GM19395 (cell line): Measurements from ENCODE around the gene PDZD11.
"Not testable (repeated sequence)": the region's sequence is repeated elsewhere in the genome, so short reads cannot be mapped to it uniquely, and the experiment has no call there.

ENCODE experiments used
- ATAC-seq: cut with Tn5 transposase; IDR thresholded peaks from one replicate; pipeline ENCODE4 v1.9.1; 2021; ENCODE audit warnings: mild to moderate bottlenecking, moderate library complexity; ENCODE audit not compliant: unreplicated experiment

The PDZD11 gene

GRCh38 chrX:70289793-70290770 lies at the start of gene PDZD11, which contains the start of gene KIF4A:
PDZD11 (minus strand) TSS chrX:70289927; CDS start chrX:70289341, 586 bp downstream.
KIF4A (plus strand) TSS chrX:70290104; CDS start chrX:70290459, 355 bp downstream.
- ATAC-seq = peak; percentile 94

GRCh38 chrX:70338290-70338689 lies 48.6 kb upstream of the PDZD11 start:
- ATAC-seq = no peak

DNA sequence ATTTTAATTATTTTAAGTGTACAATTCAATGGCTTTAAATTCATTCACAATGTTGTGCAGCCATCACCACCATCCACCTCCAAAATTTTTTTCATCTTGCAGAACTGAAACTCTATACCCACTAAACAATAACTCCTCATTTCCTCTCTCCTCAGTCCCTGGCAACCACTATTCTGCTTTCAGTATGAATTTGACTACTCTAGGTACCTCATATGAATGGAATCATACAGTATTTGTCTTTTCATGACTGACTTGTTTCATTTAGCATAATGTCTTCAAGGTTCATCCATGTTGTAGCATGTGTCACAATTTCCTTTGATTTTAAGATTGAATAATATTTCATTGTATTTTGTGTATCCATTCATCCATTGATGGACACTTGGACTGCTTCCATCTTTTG lies 47.0 kb upstream of the PDZD11 start:
- peak; percentile 100 for ATAC-seq

- no peak for ATAC-seq
Measured at GRCh38 chrX:70332600-70332999, 42.9 kb upstream of the PDZD11 start.

- ATAC-seq = no peak
Measured at GRCh38 chrX:70331161-70331560, 41.4 kb upstream of the PDZD11 start.

DNA sequence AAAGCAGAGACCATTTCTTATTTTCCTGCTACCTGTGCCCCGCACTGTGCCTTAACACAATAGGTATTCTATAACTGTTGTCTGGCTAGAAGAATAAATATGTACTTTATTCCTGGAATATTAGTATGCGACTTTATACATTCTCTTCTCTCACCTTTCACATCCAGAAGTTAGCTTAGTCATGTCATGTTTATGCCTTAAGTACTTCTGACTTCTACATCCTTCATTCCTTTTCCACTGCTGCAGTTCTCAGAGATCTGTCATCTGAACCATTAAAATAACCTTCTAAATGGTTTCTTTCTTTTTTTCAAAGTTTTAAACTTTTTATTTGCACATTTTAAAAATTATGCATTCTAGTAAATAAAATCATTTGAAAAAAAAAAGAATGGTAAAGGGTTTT lies 34.6 kb upstream of the PDZD11 start:
- no peak for ATAC-seq

DNA sequence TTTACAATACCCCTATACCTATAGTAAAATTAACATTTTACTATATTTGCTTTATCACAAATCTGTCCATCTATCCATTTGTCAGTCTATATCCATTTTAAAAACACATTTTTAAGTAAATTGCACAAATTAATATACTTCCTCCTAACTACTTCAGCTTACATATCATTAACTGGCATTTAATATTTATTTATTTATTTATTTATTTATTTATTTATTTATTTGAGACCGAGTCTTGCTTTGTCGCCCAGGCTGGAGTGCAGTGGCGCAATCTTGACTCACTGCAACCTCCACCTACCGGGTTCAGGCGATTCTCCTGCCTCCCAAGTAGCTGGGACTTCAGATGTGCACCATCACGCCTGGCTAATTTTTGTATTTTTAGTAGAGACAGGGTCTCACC lies 33.9 kb upstream of the PDZD11 start:
- ATAC-seq = not testable (repeated sequence)

GRCh38 chrX:70322784-70323183 lies 33.1 kb upstream of the PDZD11 start:
- no peak for ATAC-seq

GRCh38 chrX:70313503-70313902 lies 23.8 kb upstream of the PDZD11 start:
- no peak for ATAC-seq

DNA sequence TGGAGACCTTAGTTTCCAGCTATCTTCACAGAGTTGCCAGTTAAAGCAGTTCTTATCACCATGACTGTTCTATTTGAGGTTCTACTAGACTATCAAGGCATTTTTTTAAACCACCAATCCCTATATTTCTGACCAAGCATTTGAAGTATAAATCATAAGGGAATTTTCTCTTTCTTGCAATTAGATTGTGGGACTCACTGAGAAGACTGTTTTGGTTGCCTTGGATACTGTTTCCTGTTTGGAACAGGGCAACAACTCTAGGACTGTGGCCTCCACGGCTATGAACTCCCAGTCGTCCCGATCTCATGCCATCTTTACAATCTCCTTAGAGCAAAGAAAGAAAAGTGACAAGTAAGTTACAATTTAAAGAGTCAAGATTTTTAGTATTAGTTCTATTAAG lies 12.0 kb upstream of the PDZD11 start:
- ATAC-seq = no peak

DNA sequence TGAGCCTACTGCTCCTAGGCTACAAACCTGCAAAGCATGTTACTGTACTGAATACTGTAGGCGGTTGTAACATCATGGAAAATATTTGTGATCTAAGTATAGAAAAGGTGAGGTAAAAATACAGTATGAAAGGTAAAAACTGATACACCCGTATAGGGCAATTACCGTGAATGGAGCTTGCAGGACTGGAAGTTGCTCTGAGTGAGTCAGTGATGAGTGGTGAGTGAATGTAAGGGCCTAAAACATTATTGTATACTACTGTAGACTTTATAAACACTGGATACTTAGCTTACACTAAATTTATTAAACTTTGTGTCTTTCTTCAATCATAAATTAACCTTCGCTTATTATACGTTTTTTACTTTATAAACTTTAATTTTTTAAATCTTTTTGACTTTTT lies 3.9 kb upstream of the PDZD11 start:
- no peak for ATAC-seq

- no peak for ATAC-seq
Measured at GRCh38 chrX:70292788-70293187, 3.1 kb upstream of the PDZD11 start.

DNA sequence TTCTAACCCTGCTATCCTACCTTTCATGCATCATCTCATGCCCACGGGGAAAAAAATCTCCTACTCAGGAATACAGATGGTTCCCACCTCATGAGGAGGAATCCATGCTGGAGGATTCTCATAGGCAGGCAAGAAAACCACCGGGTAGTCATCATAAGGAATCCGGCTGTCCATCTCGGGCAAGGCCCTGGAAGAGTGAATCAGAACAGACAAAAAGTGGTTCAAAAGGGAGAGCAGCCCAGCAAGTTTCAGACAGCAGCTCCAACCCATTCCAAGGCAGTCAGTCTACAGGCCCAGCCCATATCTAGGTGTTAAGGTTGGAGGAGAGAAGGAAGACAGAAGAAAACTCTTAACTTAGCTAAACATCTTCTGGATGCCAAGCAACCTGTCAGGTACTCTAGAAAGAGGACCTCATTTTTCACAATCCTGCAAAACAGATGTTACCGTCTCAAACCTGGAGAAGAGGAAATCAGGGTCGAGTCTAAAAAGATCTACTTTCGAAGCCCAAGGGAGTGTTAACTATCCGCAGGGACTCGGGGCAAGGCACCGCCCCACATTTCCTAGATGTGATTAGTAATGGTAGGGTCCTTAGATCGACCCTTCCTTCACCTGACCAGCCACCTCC lies 447 bp downstream of the PDZD11 start:
- ATAC-seq = peak; percentile 21

GRCh38 chrX:70281951-70282350 lies 7.8 kb downstream of the PDZD11 start, which contains the start of gene RAB41:
RAB41 (plus strand) TSS chrX:70282172; CDS start chrX:70282218, 46 bp downstream.
- ATAC-seq = no peak

- ATAC-seq = no peak
Measured at GRCh38 chrX:70280573-70280972, 9.2 kb downstream of the PDZD11 start.

GRCh38 chrX:70279081-70279480 lies 10.6 kb downstream of the PDZD11 start:
- ATAC-seq = no peak

DNA sequence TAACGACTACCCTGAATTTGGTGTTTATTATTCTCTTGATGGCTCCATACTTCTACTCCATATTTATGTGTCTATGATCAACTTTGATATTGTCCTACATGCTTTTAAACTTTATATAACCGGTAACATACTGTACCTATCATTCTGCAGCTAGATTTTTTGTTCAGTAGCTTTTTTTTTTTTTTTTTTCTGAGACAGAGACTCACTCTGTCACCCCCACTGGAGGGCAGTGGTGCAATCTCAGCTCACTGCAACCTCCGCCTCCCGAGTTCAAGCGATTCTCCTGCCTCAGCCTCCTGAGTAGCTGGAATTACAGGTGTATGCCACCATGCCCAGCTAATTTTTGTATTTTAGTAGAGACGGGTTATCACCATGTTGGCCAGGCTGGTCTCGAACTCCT lies 15.7 kb downstream of the PDZD11 start:
- ATAC-seq = not testable (repeated sequence)

DNA sequence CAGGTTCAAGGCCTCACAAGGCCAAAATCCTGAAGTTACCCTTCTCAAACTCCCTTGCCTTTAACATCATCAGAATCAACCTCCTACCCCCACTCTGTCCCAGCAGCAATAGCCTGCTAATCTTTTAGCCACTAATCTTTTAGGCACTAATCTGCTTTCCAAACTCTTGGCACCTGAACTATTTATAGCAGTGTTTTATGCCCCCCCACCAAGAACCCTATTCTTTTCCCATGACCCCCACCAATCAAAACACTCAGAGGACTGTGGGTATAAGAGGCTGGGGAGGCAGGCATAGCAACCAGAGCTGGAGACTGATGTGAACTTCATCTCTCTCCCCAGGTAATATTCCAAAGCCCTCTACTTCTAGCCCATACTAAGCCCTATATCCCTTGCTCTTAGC lies 21.7 kb downstream of the PDZD11 start, which contains the start of gene ARR3:
Gene ARR3 (plus strand): TSS at position 301 of the 400 bp plus-strand sequence. CDS start 1,052 bp downstream, outside the sequence.
- no peak for ATAC-seq

GRCh38 chrX:70264784-70265183 lies 24.9 kb downstream of the PDZD11 start:
- no peak for ATAC-seq

DNA sequence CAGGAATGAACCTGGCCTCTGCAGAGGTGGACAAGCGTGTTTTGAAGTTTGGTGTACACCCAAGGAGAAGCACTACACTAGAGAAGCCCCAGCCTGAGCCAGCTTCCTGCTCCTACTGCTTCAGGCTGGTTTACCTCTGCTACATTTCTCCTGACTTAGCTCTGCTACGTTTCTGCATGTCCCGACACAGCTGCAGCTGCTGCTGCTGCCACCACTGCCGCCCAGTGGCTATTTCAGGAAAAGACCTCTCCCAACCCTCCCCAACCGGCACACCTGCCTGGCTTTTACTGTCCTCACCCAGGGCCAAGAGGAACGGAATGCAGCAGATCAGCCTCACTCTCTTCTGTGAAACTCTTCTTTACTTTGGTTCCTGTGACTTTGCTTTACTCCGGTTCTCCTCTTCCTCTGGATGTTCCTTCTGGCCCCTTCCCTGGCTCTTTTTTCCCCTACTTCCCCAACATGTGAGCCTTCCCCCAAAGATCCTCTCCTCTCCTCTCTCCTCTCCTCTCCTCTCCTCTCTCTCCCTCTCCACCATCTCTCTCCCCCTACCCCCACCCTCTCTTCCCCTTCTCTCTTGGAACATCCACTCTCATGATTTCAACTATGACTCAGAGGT lies 26.7 kb downstream of the PDZD11 start:
- ATAC-seq = peak; percentile 84

GRCh38 chrX:70260104-70260503 lies 29.6 kb downstream of the PDZD11 start, which contains the start of gene P2RY4:
P2RY4 (minus strand) TSS chrX:70260204; CDS start chrX:70259624, 580 bp downstream.
- no peak for ATAC-seq
